Loucy (cell line): ENCODE results near the gene ACACB.
"Not testable (repeated sequence)": the region's sequence is repeated elsewhere in the genome, so short reads cannot be mapped to it uniquely, and the experiment has no call there.

Experiments
- H2AFZ ChIP-seq: fragments of 200-600 bp; sonication (generic); 2 replicates; pipeline ENCODE4 v1.6.0; 2016; ENCODE audit warnings: antibody characterized with exemption, mild to moderate bottlenecking, low read length, moderate library complexity
- H3F3A ChIP-seq: fragments of 200-600 bp; 2 replicates; pipeline ENCODE4 v1.6.0; 2016; ENCODE audit warnings: antibody characterized with exemption, low read depth, mild to moderate bottlenecking
- H3K27me3 ChIP-seq: fragments of 200-600 bp; sonication (generic); 2 replicates; pipeline ENCODE4 v1.6.1; 2014; ENCODE audit warnings: low read length, mild to moderate bottlenecking; ENCODE audit not compliant: insufficient read depth, poor library complexity, severe bottlenecking
- H3K36me3 ChIP-seq: fragments of 200-600 bp; sonication (generic); 2 replicates; pipeline ENCODE4 v1.6.1; 2016; ENCODE audit warnings: low read length; ENCODE audit not compliant: insufficient read depth
- H3K4me1 ChIP-seq: fragments of 200-600 bp; sonication (generic); 2 replicates; pipeline ENCODE4 v1.5.1; 2014; ENCODE audit warnings: low read length, mild to moderate bottlenecking; ENCODE audit not compliant: insufficient read depth, poor library complexity, severe bottlenecking
- H3K4me2 ChIP-seq: fragments of 200-600 bp; sonication (generic); 2 replicates; pipeline ENCODE4 v1.6.0; 2014; ENCODE audit warnings: antibody characterized with exemption, low read length, low read depth, mild to moderate bottlenecking; ENCODE audit not compliant: poor library complexity, severe bottlenecking
- H3K4me3 ChIP-seq: fragments of 200-600 bp; sonication (generic); 2 replicates; pipeline ENCODE4 v1.5.1; 2014; ENCODE audit warnings: low read length, mild to moderate bottlenecking, mixed read lengths; ENCODE audit not compliant: poor library complexity, severe bottlenecking
- H3K79me2 ChIP-seq: fragments of 200-600 bp; sonication (generic); 2 replicates; pipeline ENCODE4 v1.6.1; 2014; ENCODE audit warnings: low read length; ENCODE audit not compliant: insufficient read depth
- H3K9ac ChIP-seq: fragments of 200-600 bp; sonication (generic); 2 replicates; pipeline ENCODE4 v1.6.0; 2014; ENCODE audit warnings: mild to moderate bottlenecking, low read depth, low read length, moderate library complexity; ENCODE audit not compliant: poor library complexity, severe bottlenecking
- H3K9me2 ChIP-seq: fragments of 200-600 bp; sonication (generic); replicated peaks from 2 replicates; pipeline ENCODE4 v1.6.1; 2016; ENCODE audit warnings: low read depth, low read length, mixed read lengths
- H3K9me3 ChIP-seq: fragments of 200-600 bp; sonication (generic); 2 replicates; pipeline ENCODE4 v1.6.1; 2014; ENCODE audit warnings: mild to moderate bottlenecking, antibody characterized with exemption, low read length, low read depth; ENCODE audit not compliant: insufficient read depth
- H4K20me1 ChIP-seq: fragments of 200-600 bp; sonication (generic); 2 replicates; pipeline ENCODE4 v1.6.0; 2014; ENCODE audit warnings: antibody characterized with exemption, low read length, mild to moderate bottlenecking; ENCODE audit not compliant: insufficient read depth, poor library complexity, severe bottlenecking
- EZH2phosphoT487 ChIP-seq: fragments of 200-600 bp; IDR thresholded peaks from 2 replicates; pipeline ENCODE4 v1.6.1; 2018; ENCODE audit warnings: antibody characterized with exemption, mild to moderate bottlenecking, moderate library complexity, borderline replicate concordance
- TF ChIP-seq, protein P1 (sequence below): fragments of 200-600 bp; sonication (generic); conservative IDR thresholded peaks from 2 replicates; pipeline ENCODE4 v1.5.1; 2014; ENCODE audit warnings: mild to moderate bottlenecking, antibody characterized with exemption, low read length

ACACB gene

DNA sequence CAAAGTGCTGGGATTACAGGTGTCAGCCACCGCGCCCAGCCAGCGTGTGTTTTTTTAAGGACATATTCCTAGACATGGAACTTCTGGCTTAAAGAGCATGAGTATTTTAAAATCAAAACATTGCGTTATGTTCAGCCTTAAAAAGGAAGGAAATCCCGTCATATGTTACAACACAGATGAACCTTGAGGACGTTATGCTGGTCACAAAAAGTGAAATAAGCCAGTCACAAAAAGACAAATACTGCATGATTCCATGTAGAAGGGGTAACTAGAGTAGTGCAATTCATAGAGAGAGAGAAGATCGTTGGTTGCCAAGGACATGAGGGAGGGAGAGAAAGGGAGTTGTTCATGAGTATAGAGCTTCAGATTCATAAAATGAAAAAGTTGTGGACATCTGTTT lies 53.9 kb downstream of the ACACB start:
- Histone ChIP-seq H3K9ac (no peak overlapping the region), H3K79me2 (no peaks in the 10 kb centered on the region), H3K27me3 (no peaks in the 10 kb centered on the region), H4K20me1 (no peaks in the 10 kb centered on the region), H3F3A (no peaks in the 10 kb centered on the region), H3K4me2 (no peak overlapping the region), H3K4me3 (no peak overlapping the region), H2AFZ (no peak overlapping the region), H3K36me3 (peaks cover 14% of the 10 kb centered on the region; the same call in 1 of the 2 replicates), H3K9me2 (no peaks in the 10 kb centered on the region), H3K9me3 (no peaks in the 10 kb centered on the region), H3K4me1 (no peaks in the 10 kb centered on the region)
- TF ChIP-seq, protein P1, sequence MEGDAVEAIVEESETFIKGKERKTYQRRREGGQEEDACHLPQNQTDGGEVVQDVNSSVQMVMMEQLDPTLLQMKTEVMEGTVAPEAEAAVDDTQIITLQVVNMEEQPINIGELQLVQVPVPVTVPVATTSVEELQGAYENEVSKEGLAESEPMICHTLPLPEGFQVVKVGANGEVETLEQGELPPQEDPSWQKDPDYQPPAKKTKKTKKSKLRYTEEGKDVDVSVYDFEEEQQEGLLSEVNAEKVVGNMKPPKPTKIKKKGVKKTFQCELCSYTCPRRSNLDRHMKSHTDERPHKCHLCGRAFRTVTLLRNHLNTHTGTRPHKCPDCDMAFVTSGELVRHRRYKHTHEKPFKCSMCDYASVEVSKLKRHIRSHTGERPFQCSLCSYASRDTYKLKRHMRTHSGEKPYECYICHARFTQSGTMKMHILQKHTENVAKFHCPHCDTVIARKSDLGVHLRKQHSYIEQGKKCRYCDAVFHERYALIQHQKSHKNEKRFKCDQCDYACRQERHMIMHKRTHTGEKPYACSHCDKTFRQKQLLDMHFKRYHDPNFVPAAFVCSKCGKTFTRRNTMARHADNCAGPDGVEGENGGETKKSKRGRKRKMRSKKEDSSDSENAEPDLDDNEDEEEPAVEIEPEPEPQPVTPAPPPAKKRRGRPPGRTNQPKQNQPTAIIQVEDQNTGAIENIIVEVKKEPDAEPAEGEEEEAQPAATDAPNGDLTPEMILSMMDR = no peak
- TF ChIP-seq EZH2phosphoT487 = no peak

DNA sequence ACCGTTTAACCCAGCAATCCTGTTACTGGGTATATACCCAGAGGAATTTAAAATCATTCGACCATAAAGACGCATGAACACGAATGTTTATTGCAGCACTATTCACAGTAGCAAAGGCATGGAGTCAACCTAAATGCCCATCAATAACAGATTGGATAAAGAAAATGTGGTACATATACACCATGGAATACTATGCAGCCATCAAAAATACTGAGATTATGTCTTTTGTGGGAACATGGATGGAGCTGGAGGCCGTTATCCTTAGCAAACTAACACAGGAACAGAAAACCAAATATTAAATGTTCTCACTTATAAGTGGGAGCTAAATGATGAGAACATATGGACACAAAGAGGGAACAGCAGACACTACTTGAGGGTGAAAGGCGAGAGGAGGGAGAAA lies 56.4 kb downstream of the ACACB start:
- not testable (repeated sequence) for H3K4me1 ChIP-seq, H3F3A ChIP-seq

DNA sequence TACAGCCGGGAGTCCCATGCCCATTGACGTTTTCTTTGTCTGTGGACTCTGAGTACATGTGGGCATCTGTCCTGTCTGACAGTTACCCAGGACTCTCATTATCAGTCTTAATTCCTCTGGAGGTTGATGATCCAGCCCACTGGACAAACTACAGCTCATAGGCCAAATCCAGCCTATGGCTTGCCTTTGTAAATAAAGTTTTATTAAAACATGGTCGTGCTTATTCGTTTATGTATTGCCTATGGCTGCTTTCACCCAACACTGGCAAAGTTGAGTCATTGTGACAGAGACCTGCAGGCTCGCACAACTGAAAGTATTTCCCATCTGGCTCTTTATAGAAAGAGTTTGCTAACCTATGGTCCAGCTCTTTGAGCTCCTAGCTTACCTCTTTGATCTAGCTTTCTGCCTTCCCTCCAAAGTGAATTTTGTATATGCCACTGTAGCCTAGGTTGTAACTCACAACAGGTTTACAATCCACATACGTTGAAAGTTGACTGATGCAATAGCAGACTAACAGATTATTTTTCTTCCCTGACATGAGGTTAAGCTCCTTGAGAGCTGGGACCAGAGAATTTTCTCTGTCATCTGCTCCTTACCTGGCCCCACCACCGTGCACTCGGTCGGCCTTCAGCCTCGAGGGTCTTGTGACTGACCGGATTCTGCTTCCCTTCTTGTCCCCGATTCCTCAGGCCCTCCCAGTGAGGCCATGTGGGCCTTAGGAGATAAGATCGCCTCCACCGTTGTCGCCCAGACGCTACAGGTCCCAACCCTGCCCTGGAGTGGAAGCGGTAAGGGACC lies 57.3 kb downstream of the ACACB start:
- no peak overlapping the region for H3K4me2 ChIP-seq

More for the DNA sequence above, 56.4 kb downstream of the ACACB start:
- H3K79me2 ChIP-seq, H3K4me3 ChIP-seq, H3K27me3 ChIP-seq, H3K4me2 ChIP-seq, H2AFZ ChIP-seq, H4K20me1 ChIP-seq, H3K9ac ChIP-seq, H3K9me2 ChIP-seq, H3K9me3 ChIP-seq: not testable (repeated sequence)
- H3K36me3 ChIP-seq = peaks cover 14% of the 10 kb centered on the region; the same call in 1 of the 2 replicates

More for the DNA sequence above, 57.3 kb downstream of the ACACB start:
- no peaks in the 10 kb centered on the region for H3K27me3 ChIP-seq
- H3K4me1 ChIP-seq = no peaks in the 10 kb centered on the region
- no peaks in the 10 kb centered on the region for H3K9me3 ChIP-seq
- H3F3A ChIP-seq = no peaks in the 10 kb centered on the region
- no peak overlapping the region for H2AFZ ChIP-seq
- no peaks in the 10 kb centered on the region for H3K9me2 ChIP-seq
- no peaks in the 10 kb centered on the region for H3K79me2 ChIP-seq
- H4K20me1 ChIP-seq = no peaks in the 10 kb centered on the region
- no peak for TF ChIP-seq EZH2phosphoT487
- TF ChIP-seq, protein P1 = no peak
- H3K36me3 ChIP-seq = peaks cover 14% of the 10 kb centered on the region; the same call in 1 of the 2 replicates
- no peak overlapping the region for H3K4me3 ChIP-seq
- H3K9ac ChIP-seq = no peak overlapping the region
